Mesodermal cell (in vitro differentiated cells): Measurements from ENCODE around the gene ZNF260.
A peak's percentile ranks its signal among the peaks of the same experiment; 100 is the strongest.
"Not testable (repeated sequence)": the region's sequence is repeated elsewhere in the genome, so short reads cannot be mapped to it uniquely, and the experiment has no call there.

ENCODE experiments used
- H3K27ac ChIP-seq: 2 replicates; pipeline ENCODE4 v1.7.0; 2013; ENCODE audit warnings: mild to moderate bottlenecking, low read depth, low read length, moderate library complexity; ENCODE audit not compliant: severe bottlenecking
- H3K36me3 ChIP-seq: 2 replicates; pipeline ENCODE4 v1.7.1; 2013; ENCODE audit warnings: mild to moderate bottlenecking, low read length, moderate library complexity; ENCODE audit not compliant: control insufficient read depth, insufficient read depth
- H3K4me1 ChIP-seq: one replicate; pipeline ENCODE4 v1.7.1; 2013; ENCODE audit warnings: mild to moderate bottlenecking, low read length; ENCODE audit not compliant: insufficient read depth, control insufficient read depth, poor library complexity, severe bottlenecking
- H3K4me3 ChIP-seq: 2 replicates; pipeline ENCODE4 v1.7.0; 2013; ENCODE audit warnings: low read length, control low read depth, mild to moderate bottlenecking; ENCODE audit not compliant: insufficient read depth, poor library complexity, severe bottlenecking; ENCODE audit errors: extremely low read depth
- H3K9me3 ChIP-seq: 2 replicates; pipeline ENCODE4 v1.7.1; 2013; ENCODE audit warnings: mild to moderate bottlenecking, low read length, moderate library complexity; ENCODE audit not compliant: control insufficient read depth
- WGBS, 2 experiments: methylation state at CpG; one replicate each; pipeline ENCODE4 v1.1.5; 2013; ENCODE audit warnings: missing lambda C conversion rate in 2 of 2; ENCODE audit not compliant: insufficient coverage in 2 of 2; 5-methylcytosine and 5-hydroxymethylcytosine counted together

ZNF260 gene

DNA sequence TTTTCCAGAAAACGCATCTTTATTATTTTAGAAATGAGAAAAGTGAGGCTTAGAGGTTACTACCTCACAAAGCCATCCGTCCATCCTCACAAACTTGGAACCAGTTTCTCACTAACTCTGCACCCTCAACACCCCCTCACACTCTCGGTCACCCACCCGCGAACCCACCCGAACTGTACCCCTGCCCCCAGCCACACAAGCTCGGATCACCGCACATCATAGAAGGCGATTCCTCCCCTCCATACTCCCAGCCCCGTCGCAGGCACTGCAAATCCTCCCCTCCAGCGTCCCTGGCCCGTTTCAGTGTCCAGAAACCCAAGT, 238 bp downstream of the ZNF260 start:
- Histone ChIP-seq H3K9me3 (peaks cover 44% of the 10 kb centered on the region), H3K4me3 (peak overlapping the region; percentile 80), H3K36me3 (peaks cover 47% of the 10 kb centered on the region), H3K27ac (peak overlapping the region; percentile 93), H3K4me1 (no peaks in the 10 kb centered on the region)
- WGBS, 2 experiments: 0% methylated on average over 10 to 11 of the region's 13 CpGs

DNA sequence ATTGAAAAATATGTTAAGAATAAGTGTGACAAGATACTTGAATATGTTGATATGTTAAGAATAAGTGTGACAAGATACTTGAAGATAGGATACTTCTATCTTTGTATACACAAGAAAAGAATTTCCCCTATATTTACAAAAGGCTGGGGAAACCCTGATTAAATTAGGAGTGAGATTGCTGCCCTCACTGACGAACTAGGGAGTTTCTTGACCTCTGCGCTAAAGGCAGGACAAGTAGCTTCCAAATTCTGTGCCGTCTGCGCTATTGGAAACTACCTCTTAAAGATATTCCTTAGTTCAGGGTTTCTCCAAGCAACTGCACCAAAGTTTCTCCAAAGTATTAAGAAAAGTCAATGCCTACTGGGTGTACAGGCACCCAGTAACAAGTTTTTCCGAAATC, 730 bp downstream of the ZNF260 start:
- WGBS, 2 experiments: 33 to 48% methylated on average over 3 to 4 of the region's 5 CpGs
- Histone ChIP-seq H3K27ac (peak overlapping the region; percentile 93), H3K4me1 (no peaks in the 10 kb centered on the region), H3K36me3 (peaks cover 48% of the 10 kb centered on the region), H3K9me3 (peaks cover 46% of the 10 kb centered on the region), H3K4me3 (peak overlapping the region; percentile 80)

GRCh38 chr19:36526581-36526980, 1.5 kb downstream of the ZNF260 start:
- Histone ChIP-seq H3K36me3 (peaks cover 54% of the 10 kb centered on the region), H3K4me3 (peak overlapping the region; percentile 80), H3K9me3 (peaks cover 42% of the 10 kb centered on the region), H3K27ac (no peak overlapping the region), H3K4me1 (no peaks in the 10 kb centered on the region)
- WGBS, 2 experiments: 100% methylated on average over 1 of the region's 5 CpGs; no CpG with 5 or more reads in 1 of the 2 experiments

DNA sequence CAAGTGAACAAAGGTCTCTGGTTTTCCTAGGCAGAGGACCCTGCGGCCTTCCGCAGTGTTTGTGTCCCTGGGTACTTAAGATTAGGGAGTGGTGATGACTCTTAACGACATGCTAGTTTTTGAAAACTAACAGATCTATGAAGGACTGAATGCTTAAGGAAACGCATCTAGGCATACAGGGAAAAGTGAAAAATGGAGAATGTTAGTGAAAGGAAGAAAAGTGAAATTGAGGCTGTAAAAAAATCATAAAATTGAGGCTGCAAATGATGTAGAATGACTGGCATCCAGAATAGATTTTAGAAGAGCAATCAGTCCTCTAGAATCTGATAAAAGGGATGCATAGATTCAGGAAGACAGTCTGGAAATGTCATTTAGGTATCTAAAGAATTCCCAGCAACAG, 3.5 kb downstream of the ZNF260 start:
- peaks cover 54% of the 10 kb centered on the region for H3K9me3 ChIP-seq
- H3K27ac ChIP-seq: no peak overlapping the region
- peaks cover 73% of the 10 kb centered on the region for H3K36me3 ChIP-seq
- WGBS, 2 experiments: 96% methylated on average over 3 to 4 of the region's 4 CpGs
- no peak overlapping the region for H3K4me3 ChIP-seq
- no peaks in the 10 kb centered on the region for H3K4me1 ChIP-seq

DNA sequence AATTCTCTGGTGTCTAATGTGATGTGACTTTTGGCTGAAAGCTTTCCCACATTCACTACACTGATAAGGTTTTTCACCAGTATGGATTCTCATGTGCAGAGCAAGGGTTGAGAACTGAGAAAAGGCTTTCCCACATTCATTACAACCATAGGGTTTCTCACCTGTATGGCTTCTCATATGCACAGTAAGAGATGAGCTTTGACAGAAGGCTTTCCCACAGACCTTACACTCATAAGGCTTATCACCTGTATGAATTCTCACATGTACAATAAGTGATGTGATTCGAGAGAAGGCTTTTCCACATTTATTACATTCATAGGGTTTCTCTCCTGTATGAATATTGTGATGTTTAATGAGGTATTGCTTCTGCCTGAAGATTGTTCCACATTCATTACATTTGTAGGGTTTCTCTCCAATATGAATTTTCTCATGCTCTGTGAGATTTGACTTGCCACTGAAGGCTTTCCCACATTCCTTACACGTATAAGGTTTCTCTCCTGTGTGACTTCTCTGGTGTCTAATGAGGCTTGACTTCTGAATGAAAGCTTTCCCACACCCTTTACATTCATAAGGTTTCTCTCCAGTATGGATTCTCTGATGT, 14.0 kb downstream of the ZNF260 start:
- H3K4me3 ChIP-seq: no peak overlapping the region
- peaks cover 72% of the 10 kb centered on the region for H3K9me3 ChIP-seq
- no peaks in the 10 kb centered on the region for H3K4me1 ChIP-seq
- no CpG with 5 or more reads among the region's 2 CpGs for WGBS, 2 experiments
- no peak overlapping the region for H3K27ac ChIP-seq
- peaks cover 77% of the 10 kb centered on the region for H3K36me3 ChIP-seq

DNA sequence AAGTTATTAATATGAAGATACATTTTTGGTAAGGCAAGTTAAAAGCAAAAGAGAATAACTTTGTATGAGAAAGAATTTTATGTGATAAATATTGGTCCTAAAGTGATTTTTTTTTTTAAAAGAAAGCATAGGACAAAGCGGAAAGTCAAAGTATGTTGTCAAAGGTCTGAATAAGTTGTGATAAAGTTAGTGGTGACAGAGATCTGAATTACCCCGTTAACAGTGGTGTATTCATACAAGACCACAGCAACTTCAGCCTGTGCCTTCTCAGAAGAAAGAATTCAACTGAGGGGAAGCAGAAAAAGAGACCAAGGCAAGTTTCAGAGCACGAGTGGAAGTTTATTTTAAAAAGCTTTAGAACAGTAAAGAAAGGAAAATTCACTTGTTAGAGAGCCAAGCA, 19.7 kb downstream of the ZNF260 start:
- H3K9me3 ChIP-seq: peaks cover 41% of the 10 kb centered on the region
- H3K4me3 ChIP-seq: no peak overlapping the region
- no peaks in the 10 kb centered on the region for H3K4me1 ChIP-seq
- H3K36me3 ChIP-seq: peaks cover 21% of the 10 kb centered on the region
- WGBS, 2 experiments: 75 to 92% methylated on average over 1 to 2 of the region's 3 CpGs
- no peak overlapping the region for H3K27ac ChIP-seq

DNA sequence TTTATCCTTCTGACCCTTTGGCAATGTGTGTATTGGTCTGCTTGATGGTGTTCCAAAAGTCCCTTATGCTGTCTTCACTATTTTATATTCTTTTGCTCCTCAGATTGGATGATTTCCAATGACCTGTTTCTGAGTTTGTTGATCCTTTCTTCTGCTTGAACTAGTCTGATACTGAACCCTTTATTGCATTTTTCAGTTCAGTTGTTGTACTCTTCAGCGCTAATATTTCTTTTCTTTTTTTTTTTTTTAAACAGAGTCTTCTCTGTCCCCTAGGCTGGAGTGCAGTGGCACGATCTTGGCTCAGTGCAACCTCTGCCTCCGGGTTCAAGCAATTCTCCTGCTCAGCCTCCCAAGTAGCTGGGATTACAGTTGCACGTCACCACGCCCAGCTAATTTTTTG, 26.1 kb downstream of the ZNF260 start:
- 81 to 88% methylated on average over 3 to 5 of the region's 5 CpGs for WGBS, 2 experiments
- Histone ChIP-seq H3K9me3 (peaks cover 50% of the 10 kb centered on the region), H3K27ac (no peak overlapping the region), H3K36me3 (no peaks in the 10 kb centered on the region), H3K4me3 (no peak overlapping the region), H3K4me1 (no peaks in the 10 kb centered on the region)

DNA sequence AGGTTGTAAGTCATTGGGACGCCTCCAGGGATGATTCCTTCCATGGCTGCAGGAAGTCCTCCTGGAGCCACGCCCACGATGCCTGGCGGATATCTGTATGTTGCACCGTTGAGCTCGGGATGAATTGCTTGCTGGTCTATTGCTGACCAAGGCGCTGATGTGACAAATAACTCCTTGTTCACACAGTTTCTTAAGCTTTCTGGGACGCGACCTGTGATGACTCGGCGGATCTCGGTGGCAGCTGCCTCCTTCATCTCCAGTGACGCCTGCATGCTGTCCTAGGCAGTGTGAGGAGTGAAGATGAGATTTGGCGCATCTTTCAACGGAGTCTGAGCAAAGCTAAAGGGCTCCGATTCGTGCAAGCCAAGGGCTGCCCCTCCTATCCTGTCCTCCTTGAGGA, 31.1 kb downstream of the ZNF260 start:
- Histone ChIP-seq H3K4me3 (no peak overlapping the region), H3K4me1 (no peaks in the 10 kb centered on the region), H3K27ac (no peak overlapping the region), H3K9me3 (peaks cover 41% of the 10 kb centered on the region), H3K36me3 (no peaks in the 10 kb centered on the region)
- WGBS, 2 experiments: 92 to 94% methylated on average over 12 of the region's 17 CpGs

- peaks cover 24% of the 10 kb centered on the region for H3K9me3 ChIP-seq
- 64 to 68% methylated on average over 14 to 15 of the region's 18 CpGs for WGBS, 2 experiments
- not testable (repeated sequence) for H3K4me3 ChIP-seq, H3K4me1 ChIP-seq, H3K27ac ChIP-seq, H3K36me3 ChIP-seq
Observed at GRCh38 chr19:36492689-36493453, 35.2 kb downstream of the ZNF260 start.

GRCh38 chr19:36490846-36491245, 37.2 kb downstream of the ZNF260 start:
- H3K36me3 ChIP-seq, H3K27ac ChIP-seq, H3K4me1 ChIP-seq, H3K4me3 ChIP-seq: not testable (repeated sequence)
- peaks cover 11% of the 10 kb centered on the region for H3K9me3 ChIP-seq
- WGBS, 2 experiments: 89 to 100% methylated on average over 9 to 20 of the region's 29 CpGs

DNA sequence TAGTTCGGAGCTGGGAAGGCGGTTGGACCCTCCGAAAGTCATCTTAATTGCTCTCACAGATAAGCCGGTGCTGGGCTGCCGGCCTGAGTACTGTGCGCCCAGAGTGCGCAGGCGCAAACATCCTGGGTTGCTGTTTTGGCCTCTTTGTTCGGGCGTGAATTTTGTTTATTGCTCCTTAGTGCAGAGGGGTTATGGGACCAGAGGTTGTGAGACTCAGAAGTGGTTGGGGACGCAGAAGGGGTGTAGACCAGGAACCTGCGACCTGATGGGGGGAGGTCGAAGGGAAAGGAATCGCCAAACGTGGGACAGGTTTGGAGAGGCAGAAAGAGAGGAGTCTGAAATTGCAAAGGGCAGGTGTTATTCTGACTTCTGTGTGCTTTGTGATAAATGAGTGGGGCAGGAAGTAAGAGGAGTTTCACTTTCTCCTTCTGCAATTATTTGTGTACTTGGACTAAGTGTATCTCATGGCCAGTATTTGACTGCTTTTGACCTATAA, 38.1 kb downstream of the ZNF260 start:
- 20 to 25% methylated on average over 15 of the region's 15 CpGs for WGBS, 2 experiments
- peak overlapping the region; percentile 70 for H3K4me3 ChIP-seq
- H3K27ac ChIP-seq: peak overlapping the region; percentile 99
- peaks cover 10% of the 10 kb centered on the region for H3K9me3 ChIP-seq
- H3K36me3 ChIP-seq: peaks cover 12% of the 10 kb centered on the region
- H3K4me1 ChIP-seq: no peaks in the 10 kb centered on the region
